Activated CD4-positive, alpha-beta T cell treated with anti-CD3 and anti-CD28 coated beads for 24 hours (primary cell): ENCODE measurements around the gene PCCA.

Experiments
- DNase-seq, 2 donors: peaks; one replicate each; pipeline ENCODE4 v3.0.0-alpha.2; 2020; ENCODE audit warnings: low read depth in 2 of 2

Gene PCCA

GRCh38 chr13:100461309-100462030, 372.6 kb downstream of the PCCA start:
- DNase-seq, result no peak

DNA sequence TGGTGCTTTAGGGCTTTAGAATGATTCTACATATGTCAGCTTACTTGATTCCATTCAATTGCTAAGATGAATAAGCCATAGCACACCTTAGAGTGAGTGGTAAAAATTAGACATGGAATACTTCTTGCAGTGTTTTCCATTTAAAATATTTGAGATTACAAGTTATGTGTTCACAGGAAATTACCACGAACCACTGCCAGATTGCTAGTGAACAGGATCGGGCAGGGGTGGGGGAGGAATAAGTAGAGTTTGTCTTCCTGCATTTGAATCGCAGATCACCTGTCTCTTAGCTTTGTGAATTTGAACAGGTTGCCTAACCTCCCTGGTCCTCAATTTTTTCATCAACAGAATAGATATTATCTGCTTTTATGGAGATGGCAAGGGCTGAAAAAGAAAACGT, 375.1 kb downstream of the PCCA start:
- DNase-seq, result no peak

- DNase-seq, result no peak
Measured at GRCh38 chr13:100465558-100465957, 376.7 kb downstream of the PCCA start.

- DNase-seq, result no peak
Measured at GRCh38 chr13:100470866-100471505, 382.1 kb downstream of the PCCA start.

DNA sequence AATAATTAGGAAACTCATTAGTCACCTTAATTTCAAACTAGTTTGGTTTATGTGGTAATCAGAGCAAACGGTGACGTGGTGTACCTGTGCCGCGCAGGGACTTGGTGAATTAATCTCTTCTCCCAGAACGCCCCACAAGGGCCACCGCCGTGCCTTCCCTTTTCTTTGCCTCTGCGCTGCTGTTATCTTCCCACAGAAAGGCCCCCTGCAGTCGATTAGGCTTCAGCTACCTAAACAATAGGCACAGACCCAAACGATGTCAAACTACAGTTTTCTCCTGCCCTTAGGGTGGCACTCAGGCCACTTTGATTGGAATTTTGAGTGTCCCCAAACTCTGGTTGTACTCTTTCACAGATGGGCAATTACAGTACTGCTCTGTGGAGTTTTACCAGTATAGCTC, 384.2 kb downstream of the PCCA start:
- no peak for DNase-seq

DNA sequence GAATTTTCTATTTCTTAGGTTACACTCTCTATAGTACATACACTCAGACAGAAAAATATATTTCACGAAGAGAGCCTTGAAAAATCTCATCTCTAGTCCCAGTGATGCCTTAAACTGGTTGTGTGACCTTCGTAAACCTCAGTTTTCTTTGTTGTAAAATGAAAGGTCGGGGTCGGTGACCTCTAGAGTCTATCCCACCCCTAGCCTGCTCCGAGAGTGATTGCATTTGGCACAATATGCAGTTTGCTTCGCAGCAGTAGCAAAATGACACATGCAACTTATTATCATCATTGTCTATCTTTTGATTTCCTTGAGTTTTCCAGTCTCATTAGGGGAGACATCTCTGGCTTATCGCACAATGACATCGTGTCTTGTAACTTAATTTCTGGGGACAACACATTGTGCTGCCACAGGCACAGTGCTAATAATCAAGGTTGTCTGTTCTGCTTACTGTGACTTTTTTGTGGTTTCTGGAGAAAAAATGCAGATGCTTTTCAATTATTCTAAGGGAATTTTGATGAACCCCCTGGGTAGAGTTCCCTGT, 384.7 kb downstream of the PCCA start:
- DNase-seq, result no peak

- no peak for DNase-seq
Measured at GRCh38 chr13:100476963-100477362, 388.1 kb downstream of the PCCA start.

DNA sequence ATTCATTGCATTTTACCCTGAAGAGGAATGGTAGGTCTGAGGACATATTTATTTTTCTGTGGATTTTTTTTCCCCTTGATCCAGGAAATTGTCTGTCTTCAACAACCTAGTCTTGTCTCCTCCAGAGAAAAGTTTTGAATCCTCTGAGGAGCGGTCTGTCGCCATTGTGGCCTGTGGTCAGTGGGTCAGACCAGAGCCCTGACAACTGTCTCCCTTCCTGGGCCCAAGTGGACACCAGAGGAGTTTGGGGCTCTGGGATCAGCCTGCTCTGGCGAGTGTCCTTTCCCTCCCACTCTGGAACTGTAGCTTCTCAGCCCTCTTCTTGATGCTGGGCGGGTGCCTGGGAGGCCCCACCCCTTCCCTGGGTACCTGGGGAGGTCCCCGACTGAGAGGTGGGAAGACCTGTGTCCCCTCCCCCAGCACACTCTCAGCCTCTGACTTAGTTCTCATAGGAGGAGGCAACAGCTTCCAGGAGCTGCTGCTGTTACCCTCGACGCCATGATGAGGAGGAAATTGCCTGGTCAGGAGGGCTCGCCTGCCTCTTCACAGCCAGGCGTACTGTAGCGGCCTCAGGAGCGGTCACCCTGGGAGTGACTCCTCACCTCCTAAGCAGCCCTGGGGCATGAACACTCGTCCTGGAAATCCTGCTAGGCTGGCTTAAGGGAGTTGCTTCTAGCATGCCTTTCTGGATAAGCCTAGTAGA, 389.4 kb downstream of the PCCA start:
- DNase-seq, result no peak

GRCh38 chr13:100480676-100481075, 391.8 kb downstream of the PCCA start:
- no peak for DNase-seq

DNA sequence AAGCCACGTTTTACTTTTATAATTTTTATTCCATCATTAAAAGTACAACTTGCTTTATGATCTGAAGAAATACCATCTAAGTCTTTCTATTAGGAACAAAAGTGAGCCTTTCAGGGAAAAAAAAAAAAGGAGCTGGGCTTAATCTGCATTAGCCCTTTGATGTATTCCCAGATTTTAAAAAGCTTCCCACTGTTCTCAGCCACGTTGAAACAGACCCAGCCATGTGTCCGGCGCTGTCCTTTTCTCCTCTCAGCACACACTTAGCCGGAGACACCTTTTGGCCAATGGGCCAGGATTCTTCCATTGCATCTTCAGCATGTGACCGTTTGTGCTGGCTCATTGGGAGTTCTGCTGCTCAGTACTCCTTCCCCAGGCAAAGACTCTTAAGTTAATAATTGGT, 394.2 kb downstream of the PCCA start:
- no peak for DNase-seq

DNA sequence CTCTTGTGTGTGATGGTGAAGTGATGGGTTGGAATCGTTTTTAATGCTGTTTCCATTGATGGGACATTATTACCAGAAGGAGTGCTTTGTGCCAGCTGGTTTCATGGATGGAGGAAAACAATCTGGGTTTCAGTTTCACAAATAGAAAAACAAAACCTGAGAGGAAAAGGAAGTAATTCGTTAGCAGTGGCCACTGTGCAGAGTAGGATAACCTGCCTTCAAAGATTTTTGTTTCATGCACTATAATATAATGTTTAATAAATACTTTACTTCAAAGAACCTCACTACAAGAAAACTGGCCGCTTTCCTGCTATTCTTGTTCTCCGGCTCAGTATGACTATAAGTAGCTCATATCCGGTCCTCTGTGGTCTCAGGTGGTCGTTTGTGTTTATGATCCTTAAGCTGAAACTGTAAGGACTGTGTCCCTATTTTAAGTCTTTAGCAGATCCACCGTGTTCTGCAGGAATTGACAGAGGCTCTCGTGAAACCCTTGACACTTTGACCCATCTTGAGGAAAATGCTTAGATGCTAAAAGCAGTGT, 395.0 kb downstream of the PCCA start:
- DNase-seq, result no peak

DNA sequence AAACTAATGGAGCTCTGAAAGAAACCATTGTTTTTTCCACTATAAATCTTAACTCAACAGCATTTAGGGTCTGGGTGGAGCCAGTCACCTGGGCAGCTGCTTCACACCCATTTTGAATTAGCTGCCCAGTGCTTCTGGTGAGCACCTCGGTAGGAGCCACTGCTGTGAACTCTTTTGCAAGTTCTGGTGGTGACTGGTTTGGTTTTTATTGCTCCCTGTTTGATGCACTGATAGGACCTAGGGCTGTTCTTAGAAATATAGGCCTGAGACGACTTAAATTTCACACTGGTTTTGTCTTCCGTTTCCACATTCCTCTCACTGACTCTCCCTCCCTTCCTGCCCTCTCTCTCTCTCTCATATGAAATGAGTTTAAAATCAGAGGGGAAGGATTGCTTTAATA, 395.8 kb downstream of the PCCA start:
- no peak for DNase-seq

DNA sequence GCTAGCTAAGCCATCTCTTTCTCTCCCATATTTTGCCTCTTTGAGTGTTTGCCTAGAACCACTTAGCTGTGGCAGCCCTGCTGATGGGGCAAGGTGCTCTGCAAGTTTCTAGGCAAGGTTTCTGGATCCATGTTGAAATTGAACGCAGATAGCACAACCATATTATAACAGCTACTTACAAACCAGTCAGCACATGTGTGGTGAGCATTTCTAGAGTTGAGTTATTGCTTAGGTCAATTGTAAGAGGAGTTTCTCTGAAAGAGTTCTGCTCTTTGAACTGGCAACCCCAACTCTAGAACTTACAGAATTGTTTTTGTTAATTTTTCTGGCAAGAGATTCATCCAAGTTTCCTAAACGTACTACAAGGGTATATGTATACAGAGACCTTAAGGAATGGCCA, 396.4 kb downstream of the PCCA start:
- DNase-seq, result no peak

DNA sequence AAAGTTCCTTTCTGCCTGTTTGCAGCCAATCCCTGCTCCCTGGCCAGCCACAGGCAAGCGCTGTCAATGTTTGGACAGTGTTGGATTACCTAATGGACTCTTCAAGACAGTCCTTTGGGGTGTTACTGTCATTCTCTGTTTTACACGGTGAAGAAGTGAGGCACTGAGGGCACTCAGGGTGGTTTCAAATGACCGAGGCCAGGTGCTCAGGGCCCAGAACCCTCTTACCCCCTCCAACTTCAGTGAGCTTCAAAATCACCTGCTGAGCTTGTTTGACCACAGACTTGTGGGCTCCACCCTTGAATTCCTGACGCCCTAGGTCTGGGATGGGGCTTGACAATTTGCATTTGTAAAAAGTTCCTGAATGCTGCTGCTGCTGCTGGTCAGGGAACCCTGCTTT, 401.8 kb downstream of the PCCA start:
- no peak for DNase-seq

GRCh38 chr13:100491164-100491842, 402.4 kb downstream of the PCCA start:
- no peak for DNase-seq

- no peak for DNase-seq
Measured at GRCh38 chr13:100493418-100493817, 404.5 kb downstream of the PCCA start.

DNA sequence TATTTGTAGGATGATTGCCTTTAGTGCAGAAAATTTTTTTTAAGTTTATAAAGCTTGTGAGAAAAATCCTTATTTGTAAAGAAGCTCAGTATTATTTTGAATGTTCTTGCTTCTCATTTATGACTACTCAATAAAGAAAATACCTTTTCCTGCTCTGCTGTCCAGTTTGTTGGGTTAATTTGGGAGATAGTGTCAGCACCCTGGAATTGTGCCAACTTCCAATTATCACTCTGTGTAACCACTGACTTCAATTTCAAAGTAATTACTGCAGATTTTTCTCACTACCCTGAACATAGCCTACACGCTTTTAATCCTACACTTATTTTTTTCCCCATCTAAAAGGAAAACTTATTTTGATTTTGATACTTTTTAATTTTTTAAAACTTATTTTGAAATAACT, 406.6 kb downstream of the PCCA start:
- no peak for DNase-seq

GRCh38 chr13:100497389-100497788, 408.5 kb downstream of the PCCA start:
- no peak for DNase-seq

DNA sequence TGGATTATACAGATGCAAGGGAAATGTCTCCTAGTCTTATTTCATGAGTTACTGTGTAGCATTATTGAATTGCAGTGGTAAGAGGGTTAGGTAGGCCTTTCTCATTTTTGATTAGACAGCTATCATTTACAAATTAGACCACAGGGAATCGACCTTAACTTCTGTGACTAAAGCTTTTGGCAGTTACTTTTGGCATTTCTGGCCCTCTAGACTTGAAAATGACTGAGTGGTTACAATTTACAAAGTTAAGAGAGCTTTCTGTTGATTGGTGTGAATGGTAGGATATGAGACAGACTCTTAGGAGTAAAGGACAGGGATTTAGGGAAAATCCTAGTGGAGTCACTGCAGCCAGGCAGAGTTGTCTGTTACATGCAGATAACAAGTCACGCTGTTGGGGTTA, 413.6 kb downstream of the PCCA start:
- no peak for DNase-seq

DNA sequence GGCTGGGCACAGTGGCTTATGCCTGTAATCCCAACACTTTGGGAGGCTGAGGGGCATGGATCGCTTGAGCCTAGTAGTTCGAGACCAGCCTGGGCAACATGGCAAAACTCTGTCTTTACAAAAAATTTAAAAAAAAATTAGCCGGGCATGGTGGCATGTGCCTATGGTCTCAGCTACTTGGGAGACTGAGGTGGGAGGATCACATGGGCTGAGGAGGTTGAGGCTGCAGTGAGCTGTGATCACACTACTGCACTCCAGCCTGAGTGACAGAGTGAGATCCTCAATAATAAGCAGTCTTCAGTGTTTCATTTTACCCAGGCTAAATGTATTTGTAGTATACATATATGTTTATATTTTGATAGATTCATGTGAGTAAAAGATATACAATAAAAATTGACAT, 414.7 kb downstream of the PCCA start:
- no peak for DNase-seq

DNA sequence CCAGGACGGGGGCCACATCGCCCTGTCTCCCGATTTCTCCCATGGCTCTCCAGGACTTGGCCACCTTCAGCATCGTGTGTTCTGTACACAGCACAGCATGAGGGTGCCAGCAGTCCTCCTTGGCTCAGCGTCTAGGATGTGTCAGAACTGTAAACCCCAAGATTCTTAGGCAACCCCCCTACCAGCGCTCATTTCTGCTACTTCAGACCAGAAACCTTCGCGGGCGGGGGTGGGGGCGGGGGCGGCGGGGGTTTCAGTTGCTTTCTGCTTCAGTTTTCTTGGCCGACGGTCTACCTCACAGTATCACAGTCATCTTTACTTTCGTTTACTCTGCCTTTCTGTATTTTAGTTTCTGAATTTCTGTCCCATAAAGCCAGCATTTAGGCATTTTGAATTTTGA, 417.3 kb downstream of the PCCA start:
- DNase-seq, result peak; percentile 9 to 15
